Natural killer cell (primary cell): Measurements from ENCODE around the gene IRF2BP2. TPM values are rescaled to one million over a fixed set of nuclear protein-coding genes. Genes with fewer than 3 reads are reported as not detected.

Experiments
- ATAC-seq, 3 donors: fragments of 150-1000 bp in 2 of 3; fragments of 200-7000 bp in 1 of 3; cut with Tn5 transposase; 1 replicate in 1 of 3; 2 replicates in 2 of 3; pipeline ENCODE4 v1.10.0; 2021; ENCODE audit warnings: mild to moderate bottlenecking in 2 of 3, moderate library complexity in 2 of 3
- DNase-seq, 2 donors: peaks; one replicate each; pipeline versions ENCODE4 v3.0.0 to v3.0.0-alpha.2; 2013 to 2021; ENCODE audit warnings: mixed read lengths in 1 of 2
- H3K27ac ChIP-seq: one replicate; pipeline ENCODE4 v1.5.1; 2013; ENCODE audit warnings: mild to moderate bottlenecking, low read length
- H3K27me3 ChIP-seq: one replicate; pipeline ENCODE4 v1.6.1; 2013; ENCODE audit warnings: low read length; ENCODE audit not compliant: control insufficient read depth, insufficient read depth
- H3K36me3 ChIP-seq: one replicate; pipeline ENCODE4 v1.6.1; 2013; ENCODE audit warnings: low read length; ENCODE audit not compliant: control insufficient read depth, insufficient read depth
- H3K4me1 ChIP-seq: one replicate; pipeline ENCODE4 v1.6.1; 2013; ENCODE audit warnings: low read length; ENCODE audit not compliant: control insufficient read depth, insufficient read depth
- H3K4me3 ChIP-seq: one replicate; pipeline ENCODE4 v1.5.1; 2013; ENCODE audit warnings: low read length
- H3K9me3 ChIP-seq: one replicate; pipeline ENCODE4 v1.6.1; 2013; ENCODE audit warnings: low read length; ENCODE audit not compliant: control insufficient read depth, insufficient read depth
- H3K27ac Mint-ChIP-seq, 2 donors: one replicate each; pipeline ENCODE4 v1.8.0; 2022; ENCODE audit warnings: mild to moderate bottlenecking in 2 of 2, mixed read lengths in 2 of 2, moderate library complexity in 1 of 2
- H3K27me3 Mint-ChIP-seq, 2 donors: one replicate each; pipeline ENCODE4 v1.8.0; 2022; ENCODE audit warnings: low read depth in 2 of 2, mixed read lengths in 2 of 2
- H3K36me3 Mint-ChIP-seq: one replicate; pipeline ENCODE4 v1.8.0; 2022; ENCODE audit warnings: mixed read lengths
- H3K4me1 Mint-ChIP-seq, 2 donors: one replicate each; pipeline ENCODE4 v1.8.0; 2022; ENCODE audit warnings: mixed read lengths in 2 of 2
- H3K4me3 Mint-ChIP-seq: one replicate; pipeline ENCODE4 v1.8.0; 2022; ENCODE audit warnings: mild to moderate bottlenecking, moderate library complexity, mixed read lengths
- H3K9me3 Mint-ChIP-seq, 2 donors: one replicate each; pipeline ENCODE4 v1.8.0; 2022; ENCODE audit warnings: mixed read lengths in 2 of 2
- WGBS: methylation state at CpG from one replicate; pipeline ENCODE4 v1.1.7; 2013; ENCODE audit warnings: missing lambda C conversion rate; ENCODE audit not compliant: insufficient coverage; 5-methylcytosine and 5-hydroxymethylcytosine counted together
- intact Hi-C: fragments of 100-400 bp; cut with micrococcal nuclease; formaldehyde crosslinking; loops from one replicate; pipeline ENCODE4 v1.14.2; 2022
- total RNA-seq, 4 donors: library from RNA; stranded (reverse); fragments of 120-200 nt in 1 of 4; gene quantifications; one replicate each; pipeline versions ENCODE4 v1.2.3 to v1.2.4, GENCODE V29; 2013 to 2022
- TF ChIP-seq, protein P1 (sequence below): fragments of 200-600 bp; IDR thresholded peaks from one replicate; pipeline ENCODE4 v1.8.0; 2022; ENCODE audit warnings: antibody characterized with exemption

IRF2BP2 gene
- total RNA-seq, 3 donors from 2014 or later (not counting 1 experiment from before 2014, with no cell fraction given) = 186 to 315 (median 266) TPM

DNA sequence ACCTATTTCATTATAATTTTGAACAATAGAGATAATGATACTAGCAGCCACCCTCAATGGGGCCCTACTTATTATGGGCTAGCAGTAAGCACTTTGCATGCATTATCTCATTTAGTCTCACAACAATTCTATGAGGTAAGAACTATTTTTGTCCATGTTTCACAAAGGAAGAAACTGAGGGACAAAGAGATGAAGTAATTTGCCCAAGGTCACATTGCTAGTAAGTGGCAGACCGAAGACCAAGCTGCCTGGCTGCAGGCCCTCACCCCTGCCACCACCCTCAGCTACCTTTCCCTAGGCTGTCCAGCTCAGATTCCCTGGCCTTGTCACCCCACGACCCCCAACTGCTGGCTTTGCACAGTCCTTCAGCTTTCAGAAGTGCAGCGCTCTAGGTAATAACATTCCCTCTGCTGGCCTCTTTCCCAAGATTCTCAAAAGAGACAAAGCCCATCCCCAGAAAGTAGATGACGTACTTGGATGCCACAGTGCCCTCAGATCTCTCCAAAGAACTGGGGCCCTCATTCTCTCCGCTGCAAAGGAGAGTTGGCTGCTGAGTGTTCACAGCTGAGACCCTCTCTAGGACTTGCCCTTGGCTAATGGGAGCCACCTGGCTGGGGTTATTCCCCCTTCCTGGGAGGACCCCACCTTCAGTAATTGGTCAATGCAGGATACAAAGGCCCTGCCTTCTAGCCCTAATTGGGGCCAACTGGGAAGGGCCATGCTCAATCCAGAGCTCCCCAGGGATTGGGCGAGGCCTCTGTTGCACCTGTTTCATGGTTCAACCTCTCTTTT is 39.5 kb downstream of the IRF2BP2 start:
- H3K4me3 ChIP-seq = no peak overlapping the region
- TF ChIP-seq, protein P1, sequence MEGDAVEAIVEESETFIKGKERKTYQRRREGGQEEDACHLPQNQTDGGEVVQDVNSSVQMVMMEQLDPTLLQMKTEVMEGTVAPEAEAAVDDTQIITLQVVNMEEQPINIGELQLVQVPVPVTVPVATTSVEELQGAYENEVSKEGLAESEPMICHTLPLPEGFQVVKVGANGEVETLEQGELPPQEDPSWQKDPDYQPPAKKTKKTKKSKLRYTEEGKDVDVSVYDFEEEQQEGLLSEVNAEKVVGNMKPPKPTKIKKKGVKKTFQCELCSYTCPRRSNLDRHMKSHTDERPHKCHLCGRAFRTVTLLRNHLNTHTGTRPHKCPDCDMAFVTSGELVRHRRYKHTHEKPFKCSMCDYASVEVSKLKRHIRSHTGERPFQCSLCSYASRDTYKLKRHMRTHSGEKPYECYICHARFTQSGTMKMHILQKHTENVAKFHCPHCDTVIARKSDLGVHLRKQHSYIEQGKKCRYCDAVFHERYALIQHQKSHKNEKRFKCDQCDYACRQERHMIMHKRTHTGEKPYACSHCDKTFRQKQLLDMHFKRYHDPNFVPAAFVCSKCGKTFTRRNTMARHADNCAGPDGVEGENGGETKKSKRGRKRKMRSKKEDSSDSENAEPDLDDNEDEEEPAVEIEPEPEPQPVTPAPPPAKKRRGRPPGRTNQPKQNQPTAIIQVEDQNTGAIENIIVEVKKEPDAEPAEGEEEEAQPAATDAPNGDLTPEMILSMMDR = no peak
- no peak for ATAC-seq
- H3K27me3 ChIP-seq = no peaks in the 10 kb centered on the region
- intact Hi-C loops = no loop called here
- H3K4me1 ChIP-seq = no peaks in the 10 kb centered on the region
- no peaks in the 10 kb centered on the region for H3K4me1 Mint-ChIP-seq
- no peaks in the 10 kb centered on the region for H3K36me3 Mint-ChIP-seq
- H3K27me3 Mint-ChIP-seq = peaks cover 3 to 12% of the 10 kb centered on the region in 2 donors
- H3K36me3 ChIP-seq = no peaks in the 10 kb centered on the region
- H3K4me3 Mint-ChIP-seq = no peak overlapping the region
- no peak for DNase-seq
- no peak overlapping the region for H3K27ac ChIP-seq
- H3K9me3 ChIP-seq = no peaks in the 10 kb centered on the region
- H3K27ac Mint-ChIP-seq = no peak overlapping the region
- 91% methylated on average over 6 of the region's 6 CpGs for WGBS
- H3K9me3 Mint-ChIP-seq = no peaks in the 10 kb centered on the region

DNA sequence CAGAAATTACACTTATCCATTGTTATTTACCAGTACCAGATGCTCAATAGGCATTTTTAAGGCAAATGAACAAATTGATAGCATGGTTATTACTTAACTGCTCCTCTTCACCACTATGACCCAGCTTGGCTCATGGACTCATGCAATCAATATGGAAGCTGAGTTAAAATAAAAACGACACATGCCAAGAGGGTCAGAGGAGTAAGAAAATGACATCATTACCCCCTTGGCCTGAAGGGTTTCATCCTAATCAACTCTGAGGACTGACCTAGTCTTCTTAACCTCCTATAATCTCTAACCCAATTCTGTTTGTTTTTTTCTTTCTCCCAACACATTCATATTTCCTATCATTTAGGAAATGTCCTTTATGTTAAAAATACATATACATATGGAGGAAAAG is 41.6 kb downstream of the IRF2BP2 start:
- Histone ChIP-seq H3K36me3 (no peaks in the 10 kb centered on the region), H3K4me1 (no peaks in the 10 kb centered on the region), H3K27me3 (no peaks in the 10 kb centered on the region), H3K4me3 (no peak overlapping the region), H3K27ac (no peak overlapping the region), H3K9me3 (no peaks in the 10 kb centered on the region)
- H3K4me3 Mint-ChIP-seq = no peak overlapping the region
- H3K27me3 Mint-ChIP-seq = peaks cover 3 to 12% of the 10 kb centered on the region in 2 donors
- H3K27ac Mint-ChIP-seq = no peak overlapping the region
- DNase-seq = no peak
- no peak for ATAC-seq
- H3K4me1 Mint-ChIP-seq = no peaks in the 10 kb centered on the region
- 89% methylated on average over 1 of the region's 1 CpG for WGBS
- intact Hi-C loops = no loop called here
- no peaks in the 10 kb centered on the region for H3K36me3 Mint-ChIP-seq
- TF ChIP-seq, protein P1 = no peak
- no peaks in the 10 kb centered on the region for H3K9me3 Mint-ChIP-seq

DNA sequence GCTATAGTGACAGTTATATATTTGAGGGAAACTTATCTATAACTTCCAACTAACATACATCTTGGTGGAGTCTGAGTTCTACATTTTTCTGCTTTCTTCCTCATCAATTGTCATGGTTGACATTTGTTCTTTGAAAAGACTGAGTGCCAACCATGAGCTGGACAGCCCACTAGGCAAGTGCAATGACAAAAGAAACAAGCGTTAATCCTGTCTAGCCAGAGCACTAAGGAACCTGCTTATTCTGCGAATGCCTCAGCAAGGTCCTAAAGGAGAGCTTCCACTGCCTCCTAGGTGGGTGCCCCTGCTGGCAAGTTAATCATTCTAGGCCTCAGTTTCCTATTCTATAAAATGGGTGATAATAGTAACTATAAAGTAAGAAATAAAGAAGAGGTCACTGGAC is 44.8 kb downstream of the IRF2BP2 start:
- Histone ChIP-seq H3K4me1 (no peaks in the 10 kb centered on the region), H3K27ac (no peak overlapping the region), H3K4me3 (no peak overlapping the region), H3K9me3 (no peaks in the 10 kb centered on the region), H3K36me3 (no peaks in the 10 kb centered on the region), H3K27me3 (no peaks in the 10 kb centered on the region)
- Mint-ChIP-seq H3K27ac (no peak overlapping the region), H3K36me3 (no peaks in the 10 kb centered on the region), H3K9me3 (no peaks in the 10 kb centered on the region), H3K27me3 (peaks cover 3 to 12% of the 10 kb centered on the region in 2 donors), H3K4me1 (no peaks in the 10 kb centered on the region), H3K4me3 (no peak overlapping the region)
- WGBS = 89% methylated on average over 2 of the region's 2 CpGs
- TF ChIP-seq, protein P1 = no peak
- intact Hi-C loops = no loop called here
- no peak for DNase-seq
- ATAC-seq = no peak
